IMR-90 (cell line): ENCODE data around the gene EIF4E1B. TPM values are rescaled to one million over a fixed set of nuclear protein-coding genes. Genes with fewer than 3 reads are reported as not detected.

ENCODE experiments used
- ATAC-seq: fragments of 200-7000 bp; cut with Tn5 transposase; 2 replicates; pipeline ENCODE4 v1.9.1; 2020; ENCODE audit warnings: low read depth, mild to moderate bottlenecking, moderate library complexity
- BruUV-seq: library from RNA; stranded (reverse); fragments of 400-500 nt; replicated peaks from 2 replicates; lab custom pipeline; 2021; lab: Mats Ljungman, UMichigan
- CTCF ChIA-PET: fragments of 300-600 bp; formaldehyde crosslinking; extraction: SDS; loops from one replicate; lab custom pipeline; 2021; ENCODE audit warnings: antibody characterized with exemption; lab: Yijun Ruan, JAX
- POLR2A ChIA-PET: fragments of 300-600 bp; sonication (Branson Sonifier 250); formaldehyde crosslinking; loops from one replicate; lab custom pipeline; 2022; ENCODE audit warnings: antibody characterized with exemption; ENCODE audit not compliant: unreplicated experiment; lab: Charles Lee
- DNase-seq: peaks from one replicate; pipeline ENCODE4 v3.0.0; 2013
- H2AFZ ChIP-seq: replicated peaks from 2 replicates; pipeline ENCODE3; 2013; ENCODE audit warnings: low read length, mild to moderate bottlenecking; ENCODE audit not compliant: poor library complexity
- H2AK5ac ChIP-seq: 2 replicates; pipeline ENCODE4 v1.6.1; 2013; ENCODE audit warnings: low read depth, low read length, inconsistent platforms
- H2AK9ac ChIP-seq: replicated peaks from 2 replicates; pipeline ENCODE3; 2013; ENCODE audit warnings: mild to moderate bottlenecking, low read depth, low read length, moderate library complexity; ENCODE audit not compliant: poor library complexity
- H2BK120ac ChIP-seq: 2 replicates; pipeline ENCODE4 v1.6.1; 2013; ENCODE audit warnings: low read depth, low read length, inconsistent platforms
- H2BK15ac ChIP-seq: 3 replicates; pipeline ENCODE4 v1.6.1; 2013; ENCODE audit warnings: low read depth, low read length, inconsistent platforms
- H2BK20ac ChIP-seq: 2 replicates; pipeline ENCODE4 v1.6.1; 2013; ENCODE audit warnings: low read depth, mild to moderate bottlenecking, inconsistent platforms, low read length, moderate library complexity
- H2BK5ac ChIP-seq: 2 replicates; pipeline ENCODE4 v1.6.1; 2013; ENCODE audit warnings: mild to moderate bottlenecking, low read depth, low read length, inconsistent platforms; ENCODE audit not compliant: poor library complexity, severe bottlenecking
- H3K14ac ChIP-seq: replicated peaks from 2 replicates; pipeline ENCODE4 v1.6.1; 2013; ENCODE audit warnings: low read depth, low read length, inconsistent platforms
- H3K18ac ChIP-seq: 2 replicates; pipeline ENCODE4 v1.6.1; 2013; ENCODE audit warnings: low read depth, low read length, control low read depth
- H3K23ac ChIP-seq: 2 replicates; pipeline ENCODE4 v1.6.1; 2013; ENCODE audit warnings: low read depth, low read length, inconsistent platforms
- H3K27ac ChIP-seq: 2 replicates; pipeline ENCODE4 v1.5.1; 2013; ENCODE audit warnings: mild to moderate bottlenecking, control low read depth, low read length; ENCODE audit not compliant: insufficient read depth
- H3K27me3 ChIP-seq: 2 replicates; pipeline ENCODE4 v1.6.1; 2013; ENCODE audit warnings: low read length; ENCODE audit not compliant: control insufficient read depth, insufficient read depth
- H3K36me3 ChIP-seq: 2 replicates; pipeline ENCODE4 v1.6.1; 2013; ENCODE audit warnings: low read length, mixed read lengths; ENCODE audit not compliant: control insufficient read depth, insufficient read depth
- H3K4ac ChIP-seq: 2 replicates; pipeline ENCODE4 v1.6.1; 2013; ENCODE audit warnings: low read depth, low read length, inconsistent platforms
- H3K4me1 ChIP-seq: 2 replicates; pipeline ENCODE4 v1.6.1; 2013; ENCODE audit warnings: low read length, mixed read lengths; ENCODE audit not compliant: control insufficient read depth, insufficient read depth
- H3K4me2 ChIP-seq: 2 replicates; pipeline ENCODE4 v1.6.1; 2013; ENCODE audit warnings: low read depth, mild to moderate bottlenecking, control low read depth, low read length, moderate library complexity
- H3K4me3 ChIP-seq: 2 replicates; pipeline ENCODE4 v1.5.1; 2013; ENCODE audit warnings: low read depth, mild to moderate bottlenecking, control low read depth, low read length, moderate library complexity; ENCODE audit not compliant: insufficient read depth
- H3K56ac ChIP-seq: 2 replicates; pipeline ENCODE4 v1.6.1; 2013; ENCODE audit warnings: low read length, inconsistent platforms; ENCODE audit not compliant: insufficient read depth; ENCODE audit errors: extremely low read depth
- H3K79me1 ChIP-seq, 2 experiments: 2 replicates each; pipeline ENCODE4 v1.6.1; 2013; ENCODE audit warnings: low read length in 2 of 2, inconsistent platforms in 1 of 2, low read depth in 1 of 2
- H3K9ac ChIP-seq: 2 replicates; pipeline ENCODE4 v1.6.1; 2013; ENCODE audit warnings: low read depth, low read length, control low read depth
- H3K9me1 ChIP-seq: 2 replicates; pipeline ENCODE4 v1.6.1; 2013; ENCODE audit warnings: low read length, inconsistent platforms; ENCODE audit not compliant: insufficient read depth
- H3K9me3 ChIP-seq: 2 replicates; pipeline ENCODE4 v1.6.1; 2013; ENCODE audit warnings: low read length; ENCODE audit not compliant: control insufficient read depth, insufficient read depth
- H4K20me1 ChIP-seq: 2 replicates; pipeline ENCODE4 v1.6.1; 2013; ENCODE audit warnings: low read length, inconsistent platforms; ENCODE audit not compliant: insufficient read depth
- H4K5ac ChIP-seq: 2 replicates; pipeline ENCODE4 v1.6.1; 2013; ENCODE audit warnings: mild to moderate bottlenecking, low read depth, low read length, control low read depth
- H4K8ac ChIP-seq, 2 experiments: 2 replicates each; pipeline ENCODE4 v1.6.1; 2013; ENCODE audit warnings: low read depth in 2 of 2, low read length in 2 of 2, control low read depth in 1 of 2, inconsistent platforms in 1 of 2
- H4K91ac ChIP-seq: 2 replicates; pipeline ENCODE4 v1.6.1; 2013; ENCODE audit warnings: low read depth, low read length, inconsistent platforms; ENCODE audit not compliant: insufficient read depth
- MAZ ChIP-seq: IDR thresholded peaks from 2 replicates; pipeline ENCODE4 v1.6.1; 2012; ENCODE audit warnings: low read depth, mild to moderate bottlenecking, low read length, improper control_type of control experiment, moderate library complexity, borderline replicate concordance
- NFE2L2 ChIP-seq: fragments of 150-350 bp; IDR thresholded peaks from 2 replicates; pipeline ENCODE4 v1.6.1; 2016; ENCODE audit warnings: low read depth, mild to moderate bottlenecking, low read length
- POLR2A ChIP-seq: IDR thresholded peaks from 2 replicates; pipeline ENCODE4 v1.6.1; 2012; ENCODE audit warnings: mild to moderate bottlenecking, low read depth, low read length
- WGBS, 2 experiments: methylation state at CpG; one replicate each; pipeline versions ENCODE4 v1.1.5 to v1.1.7; 2013; ENCODE audit warnings: missing lambda C conversion rate in 2 of 2; ENCODE audit not compliant: insufficient read length in 1 of 2; ENCODE audit errors: extremely low coverage in 2 of 2; 5-methylcytosine and 5-hydroxymethylcytosine counted together
- dilution Hi-C: fragments of 300-500 bp; cut with HindIII; formaldehyde crosslinking; loops from one replicate; pipeline ENCODE4 v1.14.3; 2018; ENCODE audit warnings: low sequenced_read_pairs; ENCODE audit not compliant: unreplicated experiment
- in situ Hi-C: fragments of 300-500 bp; cut with MboI; formaldehyde crosslinking; loops from 3 replicates; pipeline ENCODE4 v1.14.3; 2019; ENCODE audit warnings: low sequenced_read_pairs, inconsistent platforms, mixed read lengths
- intact Hi-C: fragments of 100-400 bp; cut with micrococcal nuclease; formaldehyde crosslinking; loops from 2 replicates; pipeline ENCODE4 v1.10.0; 2022
- polyA plus RNA-seq, 3 experiments: library from polyadenylated mRNA; depleted of rRNA; stranded (reverse); fragments of >200 nt; gene quantifications; 2 replicates each; pipeline ENCODE4 v1.2.3, GENCODE V29; 2012; ENCODE audit warnings: low replicate concordance in 1 of 3
- total RNA-seq: library from RNA; depleted of rRNA; stranded (reverse); fragments of >200 nt; gene quantifications from 2 replicates; pipeline ENCODE4 v1.2.3, GENCODE V29; 2012

Gene EIF4E1B
- total and polyA plus RNA-seq, 2 of the 4 experiments (the other 2 are of a cell fraction), result not detected

- TF ChIP-seq MAZ, result no peak
- no peak for TF ChIP-seq NFE2L2
- no peak for TF ChIP-seq POLR2A
- Histone ChIP-seq H3K23ac (no peak overlapping the region), H3K18ac (no peak overlapping the region), H4K8ac (no peak overlapping the region), H3K4me2 (no peak overlapping the region), H3K4ac (no peak overlapping the region), H3K9me1 (no peaks in the 10 kb centered on the region), H3K4me3 (no peak overlapping the region), H3K4me1 (peaks cover 4% of the 10 kb centered on the region), H2AK9ac (no peak overlapping the region), H3K36me3 (no peaks in the 10 kb centered on the region), H3K9me3 (no peaks in the 10 kb centered on the region), H2BK5ac (no peak overlapping the region), H2AFZ (no peak overlapping the region), H4K91ac (no peak overlapping the region), H2BK120ac (no peak overlapping the region), H3K27me3 (peaks cover 66% of the 10 kb centered on the region), H4K5ac (no peak overlapping the region), H2AK5ac (no peak overlapping the region), H4K20me1 (no peaks in the 10 kb centered on the region; the same call in 1 of the 2 replicates), H3K56ac (no peak overlapping the region), H3K9ac (no peak overlapping the region), H3K27ac (no peak overlapping the region), H3K79me1 (no peaks in the 10 kb centered on the region), H3K14ac (no peak overlapping the region), H2BK20ac (no peak overlapping the region), H2BK15ac (no peak overlapping the region)
- dilution Hi-C loops (no loop called here), intact Hi-C loops (no loop called here), in situ Hi-C loops (loop anchor here (10.0 kb wide), 1 partner anchor 50 kb away; no protein-coding TSS in a partner anchor)
- POLR2A ChIA-PET, result no interaction called here
- BruUV-seq, result no TSS peak
- DNase-seq (no peak), ATAC-seq (no peak)
- WGBS, 2 experiments, result 74% methylated on average over 6 of the region's 9 CpGs; no CpG with 5 or more reads in 1 of the 2 experiments
- CTCF ChIA-PET, result no interaction called here
Measured at GRCh38 chr5:176624938-176625337, 5.5 kb upstream of the EIF4E1B start.
